HG02763 (cell line): ENCODE data around the gene GJB4.
"Not testable (repeated sequence)": the region's sequence is repeated elsewhere in the genome, so short reads cannot be mapped to it uniquely, and the experiment has no call there.

Source experiments
- ATAC-seq: cut with Tn5 transposase; IDR thresholded peaks from one replicate; pipeline ENCODE4 v1.9.1; 2021; ENCODE audit warnings: mild to moderate bottlenecking, moderate library complexity; ENCODE audit not compliant: unreplicated experiment

Gene GJB4

DNA sequence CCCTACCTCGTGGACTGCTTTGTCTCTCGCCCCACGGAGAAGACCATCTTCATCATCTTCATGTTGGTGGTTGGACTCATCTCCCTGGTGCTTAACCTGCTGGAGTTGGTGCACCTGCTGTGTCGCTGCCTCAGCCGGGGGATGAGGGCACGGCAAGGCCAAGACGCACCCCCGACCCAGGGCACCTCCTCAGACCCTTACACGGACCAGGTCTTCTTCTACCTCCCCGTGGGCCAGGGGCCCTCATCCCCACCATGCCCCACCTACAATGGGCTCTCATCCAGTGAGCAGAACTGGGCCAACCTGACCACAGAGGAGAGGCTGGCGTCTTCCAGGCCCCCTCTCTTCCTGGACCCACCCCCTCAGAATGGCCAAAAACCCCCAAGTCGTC is 35.2 kb downstream of the GJB4 start:
- no peak for ATAC-seq

DNA sequence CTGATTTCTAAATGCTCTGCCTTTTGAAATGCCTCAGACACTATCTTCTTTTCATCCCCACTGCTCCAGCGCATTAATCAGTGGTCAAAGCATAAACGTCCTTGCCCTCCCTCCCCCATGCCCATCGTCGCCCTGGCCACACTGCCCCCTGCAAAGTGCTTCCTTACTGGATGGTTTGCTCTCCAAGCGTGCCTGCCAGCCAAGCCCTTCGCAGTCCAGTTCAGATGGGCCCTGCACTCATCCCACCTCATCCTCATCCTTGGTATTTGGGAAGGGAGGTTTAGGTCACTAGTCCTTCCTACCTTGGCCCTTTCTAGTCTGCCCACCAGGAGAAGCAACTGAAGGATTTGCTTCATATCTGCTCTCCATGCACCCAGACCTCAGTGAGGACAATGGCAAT is 36.4 kb downstream of the GJB4 start:
- ATAC-seq, result no peak

DNA sequence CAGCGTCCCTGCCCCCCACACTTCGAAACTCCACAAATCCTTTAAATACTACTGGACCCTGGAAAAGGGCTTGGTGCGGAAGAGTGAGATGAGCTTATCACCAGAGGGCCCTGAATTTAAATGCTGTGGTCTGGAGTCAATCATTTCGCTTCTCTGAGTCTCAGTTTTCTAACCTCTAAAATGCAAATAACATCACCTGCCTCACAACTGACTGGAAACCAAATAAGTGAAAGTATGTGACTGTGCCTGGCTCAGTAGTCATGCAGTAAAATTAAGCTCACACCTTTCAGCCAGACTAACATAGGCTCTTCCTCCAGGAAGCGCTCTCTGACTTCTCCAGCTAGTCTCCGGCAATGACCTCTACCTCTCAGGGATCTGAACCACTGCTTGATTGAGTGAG is 37.5 kb downstream of the GJB4 start:
- no peak for ATAC-seq

DNA sequence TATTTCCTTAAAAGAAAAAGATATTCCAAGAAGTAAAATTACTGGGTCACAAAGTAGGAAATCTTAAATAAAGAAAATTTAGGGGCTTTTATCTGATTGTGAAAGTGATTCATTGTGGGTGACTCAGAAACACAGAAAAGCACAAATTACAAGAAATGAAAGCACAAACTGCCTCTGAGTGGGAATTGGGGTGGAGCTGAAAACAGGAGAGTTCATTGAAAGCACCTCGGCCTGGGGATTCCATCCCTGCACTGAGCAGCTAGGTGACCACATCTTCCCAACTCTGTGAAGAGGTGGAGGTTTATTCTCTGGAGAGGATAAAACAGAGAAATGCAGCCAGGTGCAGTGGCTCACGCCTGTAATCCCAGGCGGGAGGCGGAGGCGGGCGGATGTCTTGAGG is 40.7 kb downstream of the GJB4 start:
- no peak for ATAC-seq

DNA sequence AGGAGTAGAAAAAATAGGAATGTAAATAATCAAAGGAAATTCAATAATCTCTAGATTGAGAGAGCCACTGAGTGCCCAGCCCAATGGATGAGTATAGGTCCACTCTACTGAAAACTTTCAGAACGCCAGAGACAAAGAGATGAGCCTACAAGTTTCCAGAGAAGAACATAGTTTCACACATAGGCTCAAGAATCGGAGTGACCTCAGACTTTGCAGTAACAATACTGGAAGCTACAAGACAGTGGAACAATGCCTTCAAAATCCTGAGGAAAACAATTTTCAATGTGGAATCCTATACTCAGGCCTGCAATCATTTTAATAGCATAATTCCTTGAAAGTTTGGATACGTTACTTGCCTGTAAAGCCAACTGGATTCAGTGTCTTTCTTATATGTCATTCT is 44.2 kb downstream of the GJB4 start:
- ATAC-seq, result no peak

DNA sequence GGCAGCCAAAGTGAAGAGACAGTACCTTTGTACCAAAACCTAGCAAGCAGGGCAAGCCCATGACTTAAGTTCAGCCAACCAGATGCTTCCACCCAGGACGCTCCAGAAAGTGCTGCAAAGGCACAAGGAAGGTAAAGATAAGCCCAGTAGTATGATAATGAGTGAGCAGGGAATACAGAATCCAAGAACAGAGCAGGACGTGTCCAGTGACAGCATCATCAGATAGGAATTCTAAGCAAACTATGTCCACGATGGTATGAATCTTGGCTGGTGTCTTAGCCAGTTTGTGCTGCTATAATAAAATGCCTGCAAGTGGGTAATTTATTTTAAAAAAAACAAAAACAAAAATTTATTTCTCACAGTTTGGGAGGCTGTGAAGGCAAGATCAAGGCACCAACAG is 46.9 kb downstream of the GJB4 start:
- ATAC-seq, result no peak

DNA sequence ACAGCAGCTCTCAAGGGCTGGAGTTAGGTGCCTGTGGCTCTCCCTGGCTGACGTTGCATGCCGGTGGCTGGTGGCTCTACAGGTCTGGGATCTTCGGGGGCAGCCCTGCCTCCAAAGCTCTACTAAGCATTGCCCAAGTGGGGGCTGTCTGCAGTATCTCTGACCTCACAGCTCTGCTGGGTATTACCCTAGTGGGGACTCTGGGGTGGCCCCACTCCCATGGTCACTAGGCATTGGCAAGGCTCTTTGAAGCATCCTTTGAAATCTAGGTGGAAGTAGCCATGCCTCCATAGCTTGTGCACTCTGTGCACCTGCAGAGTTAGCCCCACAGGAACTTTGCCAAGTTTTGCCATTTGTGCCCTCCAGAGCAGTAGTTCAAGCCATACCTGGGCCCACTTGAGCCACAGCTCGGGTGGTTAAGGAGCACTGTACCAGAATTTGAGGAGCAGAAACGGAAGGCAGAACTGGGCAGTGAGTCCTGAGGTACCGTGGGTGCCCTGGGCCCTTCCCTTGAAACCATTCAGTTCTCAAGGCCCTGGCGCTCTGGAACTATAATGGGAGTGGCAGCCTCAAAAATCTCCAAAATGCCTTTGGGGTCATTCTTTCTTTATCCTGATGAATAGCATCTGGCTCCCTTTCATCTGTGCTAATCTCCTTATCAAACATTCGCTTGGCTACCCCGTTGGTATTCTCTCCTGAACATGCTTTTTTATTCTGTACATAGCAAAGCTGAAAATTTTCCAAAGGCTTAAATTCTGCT is 48.7 kb downstream of the GJB4 start:
- ATAC-seq, result no peak

DNA sequence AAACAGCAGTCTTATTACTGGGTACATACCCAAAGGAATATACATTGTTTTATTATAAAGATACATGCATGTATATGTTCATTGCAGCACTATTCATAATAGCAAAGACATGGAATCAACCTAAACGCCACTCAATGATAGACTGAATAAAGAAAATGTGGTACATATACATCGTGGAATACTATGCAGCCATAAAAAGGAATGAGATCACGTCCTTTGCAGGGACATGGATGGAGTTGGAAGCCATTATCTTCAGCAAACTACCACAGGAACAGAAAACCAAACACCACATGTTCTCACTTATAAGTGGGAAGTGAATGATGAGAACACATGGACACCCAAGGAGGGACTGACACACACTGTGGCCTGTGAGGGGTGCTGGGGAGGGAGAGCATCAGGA is 51.2 kb downstream of the GJB4 start:
- not testable (repeated sequence) for ATAC-seq
